ENCODE measurements around the gene LRRC52. TPM values are rescaled to one million over a fixed set of nuclear protein-coding genes. Genes with fewer than 3 reads are reported as not detected.

Gene LRRC52, protein sequence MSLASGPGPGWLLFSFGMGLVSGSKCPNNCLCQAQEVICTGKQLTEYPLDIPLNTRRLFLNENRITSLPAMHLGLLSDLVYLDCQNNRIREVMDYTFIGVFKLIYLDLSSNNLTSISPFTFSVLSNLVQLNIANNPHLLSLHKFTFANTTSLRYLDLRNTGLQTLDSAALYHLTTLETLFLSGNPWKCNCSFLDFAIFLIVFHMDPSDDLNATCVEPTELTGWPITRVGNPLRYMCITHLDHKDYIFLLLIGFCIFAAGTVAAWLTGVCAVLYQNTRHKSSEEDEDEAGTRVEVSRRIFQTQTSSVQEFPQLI
- total RNA-seq: not detected in 2 replicates

- intact Hi-C loops (cut with micrococcal nuclease): no loop called here
Measured at GRCh38 chr1:165543532-165544438, at the start of gene LRRC52. LRRC52 (plus strand) TSS chr1:165544000; CDS start chr1:165544297, 297 bp downstream.

DNA sequence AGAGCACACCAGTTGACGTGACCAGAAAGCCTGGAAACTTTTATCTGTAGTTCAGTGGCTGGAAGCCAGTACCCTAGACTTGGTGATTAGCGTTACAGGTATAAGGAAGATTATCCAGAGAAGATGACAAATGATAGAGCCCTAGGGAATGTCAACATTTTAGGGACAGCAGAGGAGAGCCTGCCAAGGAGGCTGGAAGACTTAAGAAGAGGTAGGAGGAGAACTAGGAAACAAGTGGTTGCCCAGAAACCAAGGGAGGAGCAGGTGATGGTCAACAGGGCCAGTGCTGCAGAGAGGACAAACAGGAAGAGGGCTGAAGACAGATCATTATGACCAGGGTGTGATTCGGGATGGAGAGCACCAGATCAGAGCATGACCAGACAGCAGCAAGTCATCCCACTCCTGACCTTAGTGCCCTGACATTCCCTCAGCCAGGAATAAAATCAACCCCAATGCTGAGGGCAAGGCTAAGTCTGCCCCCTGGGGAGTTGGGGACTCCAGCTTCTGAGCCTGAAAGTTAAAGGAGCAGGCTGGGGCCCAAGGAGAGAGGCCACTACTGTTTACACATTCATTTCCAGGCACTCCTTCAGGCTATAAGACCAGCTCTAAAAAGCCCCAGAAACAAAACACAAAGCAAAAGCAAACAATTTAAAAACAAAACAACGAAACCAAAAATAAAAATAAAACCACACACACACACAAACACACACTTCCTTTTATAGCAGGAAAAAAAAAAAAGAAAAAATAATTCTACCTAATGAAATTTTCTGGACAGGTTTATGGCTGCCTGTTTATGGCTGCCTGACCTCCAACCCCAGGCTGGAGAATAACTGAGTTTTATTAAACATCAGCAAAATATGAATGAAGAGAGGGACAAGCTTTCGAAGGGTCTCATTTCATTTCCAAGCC lies 48.6 kb upstream of the LRRC52 start:
- intact Hi-C loops (cut with micrococcal nuclease): no loop called here

DNA sequence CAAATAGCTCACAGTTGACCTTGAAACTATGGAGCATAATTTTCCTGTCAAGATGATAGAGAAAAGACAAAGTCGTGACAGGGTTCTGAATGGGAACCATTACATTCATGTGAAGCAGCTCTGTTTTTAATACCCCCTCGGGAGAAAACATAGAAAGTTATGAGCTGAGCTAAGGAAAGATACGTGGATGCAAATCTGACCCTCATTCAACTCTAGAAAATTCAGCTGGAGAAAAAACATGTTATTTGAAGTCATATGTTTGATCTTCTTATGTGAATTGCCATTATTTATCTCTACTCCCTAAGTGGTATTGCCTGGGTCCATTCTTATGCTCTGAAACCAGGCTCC lies 48.0 kb upstream of the LRRC52 start:
- intact Hi-C loops (cut with micrococcal nuclease): no loop called here

DNA sequence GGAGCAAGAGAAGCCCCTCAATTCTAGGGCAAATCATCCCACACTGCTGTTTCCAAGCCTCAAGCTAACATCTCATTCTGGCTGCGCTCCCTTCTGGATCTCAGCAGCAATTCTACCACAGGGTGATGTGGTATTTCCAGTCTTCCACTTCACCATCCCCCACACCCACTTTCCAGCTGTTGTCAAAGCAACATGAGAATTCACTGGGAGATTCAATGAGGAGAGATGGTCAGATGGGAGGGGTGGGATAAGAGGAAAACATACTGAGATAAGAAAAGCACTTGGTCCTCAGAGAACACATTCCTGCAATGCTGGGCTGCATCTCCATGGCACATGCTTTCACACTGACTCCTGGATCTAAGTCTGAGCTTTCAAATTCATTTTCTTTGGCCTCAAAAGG lies 47.3 kb upstream of the LRRC52 start:
- intact Hi-C loops (cut with micrococcal nuclease): no loop called here

GRCh38 chr1:165497069-165498013 lies 46.5 kb upstream of the LRRC52 start:
- intact Hi-C loops (cut with micrococcal nuclease): no loop called here

- intact Hi-C loops (cut with micrococcal nuclease): no loop called here
Measured at GRCh38 chr1:165501330-165501969, 42.4 kb upstream of the LRRC52 start.

GRCh38 chr1:165501970-165502348 lies 41.8 kb upstream of the LRRC52 start:
- intact Hi-C loops (cut with micrococcal nuclease): no loop called here

DNA sequence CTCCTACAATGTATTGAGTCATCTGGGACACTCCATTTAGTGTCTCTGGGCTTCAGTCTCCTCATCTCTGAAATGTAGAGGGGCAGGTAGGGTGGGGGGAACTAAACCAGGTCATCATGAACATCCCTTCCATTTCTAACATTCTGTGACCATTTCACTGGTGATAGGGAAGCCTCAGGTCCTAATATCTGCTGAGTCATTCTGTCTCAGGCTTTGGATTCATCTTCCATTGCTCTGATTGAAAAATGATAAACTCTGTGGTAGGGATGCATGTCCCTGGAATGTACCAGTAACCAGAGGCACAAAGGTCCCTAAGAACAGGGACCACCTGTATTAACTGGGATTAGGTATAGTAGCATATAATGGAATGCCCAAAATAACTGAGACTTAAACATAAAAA lies 36.2 kb upstream of the LRRC52 start:
- intact Hi-C loops (cut with micrococcal nuclease): no loop called here

DNA sequence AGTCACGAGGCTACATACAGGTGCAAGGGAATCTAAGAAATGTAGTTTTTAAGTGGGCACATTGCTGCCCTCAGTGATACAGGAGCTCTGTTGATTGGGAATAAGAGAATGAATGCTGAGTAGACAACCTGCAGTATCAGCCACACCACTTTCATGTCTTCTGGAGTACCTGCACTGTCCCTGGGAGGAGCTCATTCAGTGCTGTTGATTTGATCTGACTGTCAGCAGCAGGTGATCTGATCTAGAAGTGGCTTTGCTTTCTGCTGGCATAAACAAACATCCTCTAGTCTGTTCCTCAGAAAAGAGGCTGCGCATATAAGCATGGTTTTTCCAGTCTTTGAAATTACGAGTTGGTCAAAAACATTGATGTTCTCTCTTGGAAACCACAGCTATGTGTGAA lies 35.5 kb upstream of the LRRC52 start:
- intact Hi-C loops (cut with micrococcal nuclease): no loop called here

DNA sequence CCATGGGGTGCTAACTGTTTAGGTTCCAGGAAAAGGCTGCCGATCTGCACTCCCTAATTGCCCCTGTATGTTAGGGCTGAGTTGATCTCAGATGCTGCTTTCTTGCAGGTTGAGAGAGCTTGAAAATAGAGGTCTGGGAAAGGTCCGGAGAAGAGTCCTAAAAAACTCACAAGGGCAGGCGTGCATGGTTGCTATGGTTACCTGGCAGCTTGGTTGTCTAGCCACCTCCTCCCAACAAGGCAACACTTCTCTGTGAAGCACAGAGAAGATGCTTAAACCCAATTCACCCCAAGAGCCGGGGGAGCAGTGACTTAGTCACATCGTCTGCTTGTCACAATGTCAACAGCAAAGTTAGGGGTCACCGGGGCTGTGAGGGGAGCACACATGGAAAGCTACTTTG lies 31.0 kb upstream of the LRRC52 start:
- intact Hi-C loops (cut with micrococcal nuclease): no loop called here

GRCh38 chr1:165516469-165516868 lies 27.3 kb upstream of the LRRC52 start:
- intact Hi-C loops (cut with micrococcal nuclease): no loop called here

- intact Hi-C loops (cut with micrococcal nuclease): no loop called here
Measured at GRCh38 chr1:165520646-165521045, 23.2 kb upstream of the LRRC52 start.

GRCh38 chr1:165524639-165525285 lies 19.0 kb upstream of the LRRC52 start:
- intact Hi-C loops (cut with micrococcal nuclease): no loop called here

DNA sequence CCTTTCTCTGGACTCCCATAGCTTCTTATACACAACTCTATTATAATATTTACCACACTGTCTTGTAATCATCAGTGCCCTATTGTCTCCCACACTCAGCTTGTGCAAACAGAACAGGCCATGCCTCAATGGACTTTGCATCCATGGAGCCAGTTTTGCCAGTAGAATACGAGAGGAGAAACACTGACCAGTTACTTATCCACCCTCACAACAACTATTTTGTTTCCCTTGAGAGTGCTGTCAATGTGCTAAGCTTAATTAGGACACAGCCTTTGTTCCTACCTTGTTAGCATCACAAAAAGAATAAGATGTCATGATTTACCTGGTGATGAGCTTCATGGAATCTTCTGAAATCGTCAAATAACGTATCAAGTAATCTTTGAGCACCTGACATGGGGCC lies 18.1 kb upstream of the LRRC52 start:
- intact Hi-C loops (cut with micrococcal nuclease): no loop called here

GRCh38 chr1:165527251-165528007 lies 16.4 kb upstream of the LRRC52 start:
- intact Hi-C loops (cut with micrococcal nuclease): no loop called here

DNA sequence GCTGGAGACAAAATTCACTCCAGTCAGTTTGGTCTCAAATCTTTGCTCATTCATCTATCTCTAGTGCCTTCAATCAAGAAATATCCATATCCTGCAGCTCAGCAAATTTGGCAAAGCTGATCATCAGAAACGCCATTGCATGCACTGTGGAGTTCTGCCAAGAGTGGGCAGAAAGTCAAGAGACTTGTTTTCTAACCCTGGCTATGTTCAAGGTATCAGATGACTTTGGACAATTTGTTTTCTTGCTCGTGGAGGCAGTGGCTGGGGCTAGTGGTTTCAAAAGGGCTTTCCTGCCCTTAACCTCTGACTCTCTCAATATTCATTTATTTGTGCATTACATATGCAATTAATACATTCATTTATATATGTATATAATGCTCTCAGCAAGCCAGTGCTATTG lies 12.8 kb upstream of the LRRC52 start:
- intact Hi-C loops (cut with micrococcal nuclease): no loop called here

DNA sequence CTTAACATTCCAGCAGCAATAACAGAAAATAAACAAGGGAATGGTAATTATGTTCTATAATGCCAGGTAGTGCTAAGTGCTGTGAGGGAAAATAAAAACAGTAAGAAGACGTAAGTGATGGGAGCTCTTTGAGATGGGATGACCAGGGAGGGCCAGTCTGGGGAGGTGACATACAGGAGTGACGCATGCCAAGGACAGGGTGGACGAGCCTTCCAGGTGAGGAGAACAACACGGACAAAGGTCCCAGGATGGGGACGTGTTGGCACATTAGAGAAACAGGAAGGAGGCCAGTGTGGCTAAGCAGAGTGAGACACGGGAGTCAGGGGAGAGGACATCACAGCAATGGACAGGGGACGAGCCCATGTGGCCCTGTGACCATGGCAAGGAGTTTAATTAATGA lies 11.7 kb upstream of the LRRC52 start:
- intact Hi-C loops (cut with micrococcal nuclease): no loop called here

- intact Hi-C loops (cut with micrococcal nuclease): no loop called here
Measured at GRCh38 chr1:165533254-165533653, 10.5 kb upstream of the LRRC52 start.

DNA sequence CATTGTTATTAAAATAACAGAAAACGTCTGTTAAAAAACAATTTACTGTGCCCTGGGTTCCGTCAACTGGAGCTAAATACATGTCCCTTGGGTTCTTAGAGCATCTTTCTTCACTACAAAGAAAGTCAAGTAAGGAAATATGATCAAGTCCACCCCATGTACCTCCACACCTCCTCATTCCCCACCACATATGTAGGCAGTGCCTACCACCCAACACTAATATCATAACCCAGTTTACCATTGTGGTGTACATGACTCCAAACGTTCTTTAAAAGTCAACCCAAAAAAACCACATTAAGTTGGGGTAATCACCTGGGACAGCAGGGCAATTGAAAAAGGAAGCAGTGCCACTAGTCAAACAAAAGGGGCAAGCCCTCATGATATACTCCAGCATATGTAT lies 7.8 kb upstream of the LRRC52 start:
- intact Hi-C loops (cut with micrococcal nuclease): no loop called here

Data from T-helper 1 cell treated with Interleukin-12 subunit alpha and Interleukin-12 subunit beta and Interleukin-4 antibody, amounts not matched to agents 30 ng/mL and 1 ng/mL, for 36 hours (primary cell).